Amygdala (tissue), 56 donors: ENCODE data around the gene FFAR4.

Experiments
- DNase-seq, 56 donors: peaks; one replicate each; lab custom pipeline; 2025; lab: John Stamatoyannopoulos, UW

FFAR4 gene

GRCh38 chr10:93570383-93570782, 3.9 kb downstream of the FFAR4 start:
- DNase-seq, result no peak

- DNase-seq, result no peak
Measured at GRCh38 chr10:93572606-93573005, 6.1 kb downstream of the FFAR4 start.

- DNase-seq, result peak in 19 of 56 donors; percentile 4 to 41 (median 12)
Measured at GRCh38 chr10:93573051-93573909, 6.8 kb downstream of the FFAR4 start.

DNA sequence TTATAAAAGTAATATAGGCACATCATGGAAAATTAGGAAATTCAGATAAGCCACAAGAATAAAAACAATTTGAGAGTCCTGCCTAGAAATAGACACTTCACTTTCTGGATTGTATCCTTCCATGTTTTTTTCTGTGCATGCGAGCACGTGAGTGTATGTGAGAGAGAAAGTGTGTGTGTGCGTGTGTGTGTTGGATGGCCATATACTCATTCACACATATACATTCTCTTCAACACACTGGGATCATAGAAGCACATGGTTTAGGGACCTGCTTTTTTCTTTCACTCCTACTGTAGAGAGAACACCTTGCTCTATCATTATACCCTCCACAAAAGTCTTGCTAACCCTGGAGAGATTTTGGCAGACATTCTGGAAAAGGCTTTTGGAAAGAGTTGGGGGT, 7.5 kb downstream of the FFAR4 start:
- no peak for DNase-seq

DNA sequence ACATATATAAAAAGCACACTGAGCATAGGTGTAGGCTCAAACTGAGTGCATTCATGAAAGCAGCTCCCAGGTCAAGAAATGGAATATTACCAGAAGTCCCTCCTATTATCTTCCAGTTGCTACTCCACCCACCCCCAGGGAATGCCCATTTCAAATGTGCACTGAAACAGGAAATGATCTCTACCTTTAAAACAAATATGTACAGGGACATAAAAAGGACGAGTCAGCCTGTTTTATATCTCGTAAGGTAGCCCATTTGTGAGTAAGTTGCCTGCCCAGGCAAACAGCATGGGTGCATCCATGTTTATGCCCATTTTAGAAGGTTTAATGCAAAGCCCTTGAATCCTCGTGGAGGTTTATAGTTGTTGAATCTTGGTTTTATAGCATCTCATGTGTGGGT, 10.4 kb downstream of the FFAR4 start:
- DNase-seq, result no peak

- no peak for DNase-seq
Measured at GRCh38 chr10:93577565-93577964, 11.1 kb downstream of the FFAR4 start.

DNA sequence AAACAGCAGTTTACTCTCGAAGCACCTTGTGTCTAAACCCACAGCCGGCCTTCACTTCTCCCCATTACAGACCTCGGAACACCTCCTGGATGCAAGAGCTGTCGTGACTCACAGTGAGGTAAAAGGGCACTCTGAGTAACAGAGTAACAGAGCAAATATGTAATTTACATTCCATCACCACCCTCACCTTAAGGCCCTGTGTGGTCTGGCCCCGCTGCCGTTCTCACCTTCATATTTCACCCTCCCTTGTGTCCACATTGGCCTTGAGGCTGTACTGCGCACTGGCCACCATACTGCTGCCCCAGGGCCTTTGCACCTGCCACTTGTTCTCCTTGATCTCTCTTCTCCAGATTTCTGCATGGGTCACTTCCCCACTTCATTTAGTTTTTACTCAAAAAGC, 12.6 kb downstream of the FFAR4 start:
- DNase-seq, result no peak

DNA sequence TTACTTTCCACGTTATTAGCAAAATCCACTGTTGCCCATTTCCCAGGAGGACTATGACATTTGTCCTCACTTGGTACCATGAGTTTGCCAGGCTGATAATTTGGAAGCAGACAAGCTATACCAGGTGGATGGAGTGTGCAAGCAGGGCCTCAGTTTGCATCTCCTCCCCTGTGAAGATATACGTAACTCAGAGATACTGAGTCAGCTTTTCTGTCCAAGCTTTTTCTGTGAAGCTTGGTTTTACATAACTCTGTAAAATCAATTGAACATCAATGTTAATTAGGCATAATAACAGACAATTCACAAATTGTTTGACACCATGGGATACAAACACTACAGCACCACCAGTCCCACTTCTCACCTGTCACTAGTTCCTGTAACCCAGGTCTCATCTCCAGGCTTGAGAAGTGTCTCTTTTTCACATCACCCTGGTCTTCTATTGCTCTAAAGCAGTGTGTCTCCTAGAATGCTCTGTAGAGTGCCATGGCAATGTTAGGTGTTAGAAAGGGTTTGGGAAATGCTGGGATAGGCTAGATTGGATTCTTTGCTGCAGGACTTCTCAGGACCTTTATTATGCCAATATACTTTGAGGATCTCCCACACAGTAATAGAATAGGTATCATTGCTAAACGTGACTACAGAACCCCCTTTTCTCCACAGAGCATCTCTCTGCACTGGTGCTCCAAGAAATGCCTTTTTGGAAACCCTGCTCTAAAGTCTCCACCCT, 13.7 kb downstream of the FFAR4 start:
- DNase-seq, result no peak

- DNase-seq, result peak in 25 of 56 donors; percentile 7 to 72 (median 37)
Measured at GRCh38 chr10:93580828-93581227, 14.4 kb downstream of the FFAR4 start.

- no peak for DNase-seq
Measured at GRCh38 chr10:93584445-93584844, 18.0 kb downstream of the FFAR4 start.

- DNase-seq, result no peak
Measured at GRCh38 chr10:93589648-93590562, 23.4 kb downstream of the FFAR4 start.

GRCh38 chr10:93590638-93591037, 24.2 kb downstream of the FFAR4 start:
- DNase-seq, result no peak

DNA sequence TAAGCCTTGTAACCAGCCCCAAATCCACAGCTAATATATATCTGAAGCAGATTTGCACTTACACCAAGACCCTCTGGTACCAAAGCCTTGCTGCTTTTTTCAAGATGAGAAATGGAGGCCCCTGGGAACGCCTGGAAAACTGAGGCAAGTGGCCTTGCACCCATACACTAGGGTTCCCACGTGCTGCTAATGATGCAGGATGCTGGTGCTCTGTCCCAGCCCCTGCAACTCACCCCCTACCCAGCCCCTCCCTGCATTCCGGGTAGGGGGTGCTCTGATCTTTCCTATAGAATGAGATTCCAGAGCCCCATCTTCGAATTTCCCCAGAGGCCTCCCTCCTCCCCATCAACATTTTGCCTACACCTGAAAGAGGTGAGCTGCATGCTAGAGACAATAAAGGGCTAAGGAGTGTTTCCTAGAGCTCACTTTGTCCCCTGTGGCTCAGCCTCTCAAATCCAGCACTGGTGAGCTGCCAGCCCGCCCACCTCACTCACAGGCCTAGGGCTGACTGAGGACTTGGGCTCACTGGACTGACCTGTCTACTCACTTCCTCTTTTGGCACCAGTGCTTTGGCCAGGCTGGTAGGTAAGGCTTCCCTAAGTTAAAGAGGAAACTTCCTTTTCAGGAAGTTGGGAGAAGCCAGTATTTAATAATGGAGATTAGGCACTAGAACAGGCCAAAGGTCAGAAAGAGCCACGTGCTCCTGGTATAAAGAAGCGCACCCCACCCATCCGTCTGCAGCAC, 24.8 kb downstream of the FFAR4 start:
- no peak for DNase-seq

DNA sequence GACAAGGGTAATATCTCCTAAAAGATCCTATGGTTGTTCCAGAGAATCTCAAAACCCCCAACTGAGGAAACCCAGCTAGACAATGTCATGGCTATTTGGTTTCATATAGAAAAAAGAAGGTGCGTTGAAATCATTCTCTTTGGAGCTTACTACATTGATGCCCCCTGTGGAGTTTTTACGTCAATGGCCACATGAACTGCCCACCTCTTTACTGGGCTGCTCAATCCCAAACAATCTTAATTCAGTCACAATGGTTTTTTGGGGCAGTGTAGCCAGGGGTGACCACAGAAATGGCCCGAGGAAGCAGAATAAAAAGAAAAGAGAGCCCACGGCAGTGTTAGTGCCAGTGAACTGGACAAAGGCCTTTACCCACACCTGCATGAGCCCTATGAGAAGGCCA, 26.8 kb downstream of the FFAR4 start:
- DNase-seq, result no peak

- DNase-seq, result no peak
Measured at GRCh38 chr10:93593749-93594148, 27.3 kb downstream of the FFAR4 start.

DNA sequence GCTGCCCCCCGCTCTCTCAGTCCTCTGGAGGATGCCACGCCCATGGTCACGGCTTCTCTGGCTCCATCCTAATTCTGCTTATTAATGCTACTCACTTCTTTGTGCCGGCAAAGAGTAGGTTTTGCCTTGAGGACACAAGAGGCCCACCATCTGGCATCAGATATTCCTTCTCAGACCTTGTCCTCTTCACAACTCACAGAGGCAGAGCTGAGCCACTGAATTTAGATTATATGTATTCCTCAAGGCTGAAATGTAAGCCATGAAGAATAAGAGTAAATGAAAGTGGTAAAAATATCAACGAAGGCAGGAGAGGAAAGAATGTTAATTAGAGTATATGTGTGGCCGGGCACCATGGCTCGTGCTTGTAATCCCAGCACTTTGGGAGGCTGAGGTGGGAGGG, 28.1 kb downstream of the FFAR4 start:
- no peak for DNase-seq

GRCh38 chr10:93595378-93596161, 29.1 kb downstream of the FFAR4 start:
- DNase-seq, result no peak

DNA sequence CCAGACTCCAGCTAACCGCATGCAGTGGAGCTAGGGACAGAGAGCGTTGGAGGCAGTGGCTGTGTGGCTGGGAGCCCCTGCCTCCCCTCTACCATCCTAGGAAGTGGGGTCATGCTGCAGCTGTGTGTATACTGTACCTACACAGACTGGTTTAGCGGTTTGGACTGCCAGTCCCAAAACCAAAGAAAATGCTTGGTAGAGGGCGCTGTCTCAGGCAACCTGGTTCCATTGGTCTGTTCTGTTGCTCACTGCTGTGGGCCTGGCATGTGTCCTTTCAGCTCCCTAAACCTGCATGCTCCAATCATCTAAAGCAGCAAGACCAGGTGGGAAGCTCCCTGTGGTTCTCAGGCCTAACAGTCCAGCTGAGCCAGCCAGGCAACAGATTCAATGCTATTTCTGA, 30.1 kb downstream of the FFAR4 start:
- DNase-seq, result no peak

DNA sequence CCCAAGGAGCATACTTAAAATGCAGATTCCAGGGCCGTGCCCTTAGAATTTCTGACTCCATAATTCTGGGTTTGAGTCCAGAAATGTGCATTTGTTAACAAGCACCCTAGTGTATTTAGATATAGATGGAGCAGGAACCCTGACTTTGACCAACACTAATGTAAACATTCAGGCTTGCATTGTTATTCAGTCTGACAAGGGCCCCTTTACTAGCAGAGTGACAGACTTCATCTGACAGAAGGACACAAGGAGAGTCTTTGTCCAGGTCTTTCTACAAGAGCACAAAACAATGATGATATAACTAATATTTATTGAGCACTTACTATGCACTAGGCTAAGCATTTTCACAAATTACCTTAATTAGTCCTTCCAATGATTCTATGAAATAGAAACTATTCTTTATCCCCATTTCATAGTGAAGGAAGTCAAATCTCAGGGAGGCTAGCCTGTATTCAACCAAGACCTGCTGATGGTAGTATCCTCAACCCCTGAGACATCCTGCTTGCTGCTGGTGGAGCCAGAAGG, 30.7 kb downstream of the FFAR4 start:
- no peak for DNase-seq
